ENCODE data around the gene ZFP36L2.

DNA sequence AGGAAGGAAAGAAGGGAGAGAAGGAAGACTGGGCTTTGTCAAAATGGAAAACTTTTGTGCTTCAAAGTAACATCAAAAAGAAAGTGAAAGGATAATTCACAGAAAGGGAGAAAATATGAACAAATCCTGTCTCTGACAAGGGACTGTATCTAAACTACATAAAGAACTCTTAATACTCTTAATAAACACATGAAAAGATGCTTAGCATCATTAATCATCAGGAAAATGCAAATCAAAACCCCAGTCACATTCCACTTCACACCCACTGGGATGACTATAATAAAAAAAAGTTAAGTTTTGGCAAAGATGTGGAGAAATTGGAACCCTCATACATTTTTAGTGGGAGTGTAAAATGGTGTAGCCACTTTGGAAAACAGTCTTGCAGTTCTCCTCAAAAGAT lies 11.8 kb upstream of the ZFP36L2 start:
- TF ChIP-seq RARB (CRISPR knock-in tag; IDR thresholded peaks at IDR 0.05), result no peak
- no peak for TF ChIP-seq ZFP30 (CRISPR knock-in tag; IDR thresholded peaks at IDR 0.05)
- TF ChIP-seq, protein P1, sequence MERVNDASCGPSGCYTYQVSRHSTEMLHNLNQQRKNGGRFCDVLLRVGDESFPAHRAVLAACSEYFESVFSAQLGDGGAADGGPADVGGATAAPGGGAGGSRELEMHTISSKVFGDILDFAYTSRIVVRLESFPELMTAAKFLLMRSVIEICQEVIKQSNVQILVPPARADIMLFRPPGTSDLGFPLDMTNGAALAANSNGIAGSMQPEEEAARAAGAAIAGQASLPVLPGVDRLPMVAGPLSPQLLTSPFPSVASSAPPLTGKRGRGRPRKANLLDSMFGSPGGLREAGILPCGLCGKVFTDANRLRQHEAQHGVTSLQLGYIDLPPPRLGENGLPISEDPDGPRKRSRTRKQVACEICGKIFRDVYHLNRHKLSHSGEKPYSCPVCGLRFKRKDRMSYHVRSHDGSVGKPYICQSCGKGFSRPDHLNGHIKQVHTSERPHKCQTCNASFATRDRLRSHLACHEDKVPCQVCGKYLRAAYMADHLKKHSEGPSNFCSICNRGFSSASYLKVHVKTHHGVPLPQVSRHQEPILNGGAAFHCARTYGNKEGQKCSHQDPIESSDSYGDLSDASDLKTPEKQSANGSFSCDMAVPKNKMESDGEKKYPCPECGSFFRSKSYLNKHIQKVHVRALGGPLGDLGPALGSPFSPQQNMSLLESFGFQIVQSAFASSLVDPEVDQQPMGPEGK (CRISPR knock-in tag; IDR thresholded peaks at IDR 0.05; ENCODE audit: borderline replicate concordance), result no peak

Data from SK-N-SH treated with all-trans-retinoic acid at 6 μM for 48 hours (cell line).